Natural killer cell treated with Interleukin-12 subunit alpha and Interleukin-12 subunit beta and Interleukin-15 and Interleukin-18, amount 100 ng/mL, for 72 hours (primary cell): ENCODE data around the gene SUCLG2. TPM values are rescaled to one million over a fixed set of nuclear protein-coding genes. Genes with fewer than 3 reads are reported as not detected.
A peak's percentile ranks its signal among the peaks of the same experiment; 100 is the strongest.

Experiments
- ATAC-seq, 2 donors: fragments of 150-1000 bp; cut with Tn5 transposase in 1 of 2; sonication (Bioruptor Pico), chemical (Tn5 transposase) in 1 of 2; 2 replicates each; pipeline ENCODE4 v1.10.0; 2021
- DNase-seq: peaks from one replicate; pipeline ENCODE4 v3.0.0; 2022; ENCODE audit warnings: low spot score
- H3K27ac Mint-ChIP-seq, 2 donors: 1 replicate in 1 of 2; 2 replicates in 1 of 2; pipeline ENCODE4 v1.8.0; 2022; ENCODE audit warnings: mixed read lengths in 2 of 2, mild to moderate bottlenecking in 1 of 2, moderate library complexity in 1 of 2
- H3K27me3 Mint-ChIP-seq, 2 donors: 1 replicate in 1 of 2; 2 replicates in 1 of 2; pipeline ENCODE4 v1.8.0; 2022; ENCODE audit warnings: mixed read lengths in 2 of 2
- H3K36me3 Mint-ChIP-seq: one replicate; pipeline ENCODE4 v1.8.0; 2022; ENCODE audit warnings: mixed read lengths
- H3K4me1 Mint-ChIP-seq, 2 donors: 1 replicate in 1 of 2; 2 replicates in 1 of 2; pipeline ENCODE4 v1.8.0; 2022; ENCODE audit warnings: low read depth in 2 of 2, mixed read lengths in 2 of 2, mild to moderate bottlenecking in 1 of 2
- H3K4me3 Mint-ChIP-seq: one replicate; pipeline ENCODE4 v1.8.0; 2022; ENCODE audit warnings: mixed read lengths
- H3K9me3 Mint-ChIP-seq: 2 replicates; pipeline ENCODE4 v1.8.0; 2022; ENCODE audit warnings: mixed read lengths
- total RNA-seq, 2 donors: library from RNA; stranded (reverse); gene quantifications; one replicate each; pipeline ENCODE4 v1.2.3, GENCODE V29; 2022

The SUCLG2 gene
- total RNA-seq, 2 donors from 2014 or later = 18.9 to 28.2 TPM

DNA sequence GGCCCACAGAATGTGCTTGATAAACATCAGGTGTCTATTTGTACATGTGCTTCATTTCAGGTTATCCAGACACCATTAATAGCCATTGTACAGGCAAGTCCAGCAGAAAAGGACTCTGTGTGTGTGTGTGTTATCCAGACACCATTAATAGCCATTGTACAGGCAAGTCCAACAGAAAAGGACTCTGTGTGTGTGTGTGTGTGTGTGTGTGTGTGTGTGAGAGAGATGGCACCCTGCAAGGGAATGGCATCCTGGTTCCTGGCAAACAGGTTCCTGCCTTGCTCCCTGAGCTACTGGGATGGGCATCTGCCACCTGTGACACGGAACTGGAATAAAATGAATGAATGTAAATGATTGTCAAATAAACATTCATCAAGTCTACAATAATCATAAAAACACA, 11.7 kb downstream of the SUCLG2 start:
- no peaks in the 10 kb centered on the region for H3K9me3 Mint-ChIP-seq
- H3K36me3 Mint-ChIP-seq = no peaks in the 10 kb centered on the region
- H3K27ac Mint-ChIP-seq = no peak overlapping the region
- ATAC-seq (no peak), DNase-seq (no peak)
- no peaks in the 10 kb centered on the region for H3K27me3 Mint-ChIP-seq
- no peak overlapping the region for H3K4me3 Mint-ChIP-seq
- peaks cover 28 to 38% of the 10 kb centered on the region in 2 donors for H3K4me1 Mint-ChIP-seq

DNA sequence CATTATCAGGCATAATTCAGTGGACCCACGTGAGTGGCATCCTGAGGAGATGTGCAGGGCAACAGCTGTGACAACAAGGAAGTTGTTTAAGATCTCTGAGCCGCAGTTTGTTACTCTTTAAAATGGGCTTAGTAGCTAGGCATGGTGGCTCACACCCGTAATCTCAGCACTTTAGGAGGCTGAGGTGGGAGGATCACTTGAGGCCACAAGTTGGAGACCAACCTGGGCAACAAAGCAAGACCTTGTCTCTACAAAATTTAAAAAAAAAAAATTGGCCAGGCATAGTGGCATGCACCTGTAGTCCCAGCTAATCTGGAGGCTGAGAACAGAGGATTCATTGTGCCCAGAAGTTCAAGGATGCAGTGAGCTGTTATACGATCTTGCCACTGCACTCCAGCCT, 12.2 kb downstream of the SUCLG2 start:
- ATAC-seq (no peak), DNase-seq (no peak)
- Mint-ChIP-seq H3K4me1 (peaks cover 31 to 38% of the 10 kb centered on the region in 2 donors), H3K27me3 (no peaks in the 10 kb centered on the region), H3K36me3 (no peaks in the 10 kb centered on the region), H3K9me3 (no peaks in the 10 kb centered on the region), H3K4me3 (no peak overlapping the region), H3K27ac (no peak overlapping the region)

- no peak for ATAC-seq
- Mint-ChIP-seq H3K27ac (no peak overlapping the region), H3K4me1 (peaks cover 26 to 38% of the 10 kb centered on the region in 2 donors), H3K4me3 (no peak overlapping the region), H3K9me3 (no peaks in the 10 kb centered on the region), H3K36me3 (no peaks in the 10 kb centered on the region), H3K27me3 (no peaks in the 10 kb centered on the region)
- DNase-seq = no peak
Measured at GRCh38 chr3:67641451-67641850, 13.0 kb downstream of the SUCLG2 start.

DNA sequence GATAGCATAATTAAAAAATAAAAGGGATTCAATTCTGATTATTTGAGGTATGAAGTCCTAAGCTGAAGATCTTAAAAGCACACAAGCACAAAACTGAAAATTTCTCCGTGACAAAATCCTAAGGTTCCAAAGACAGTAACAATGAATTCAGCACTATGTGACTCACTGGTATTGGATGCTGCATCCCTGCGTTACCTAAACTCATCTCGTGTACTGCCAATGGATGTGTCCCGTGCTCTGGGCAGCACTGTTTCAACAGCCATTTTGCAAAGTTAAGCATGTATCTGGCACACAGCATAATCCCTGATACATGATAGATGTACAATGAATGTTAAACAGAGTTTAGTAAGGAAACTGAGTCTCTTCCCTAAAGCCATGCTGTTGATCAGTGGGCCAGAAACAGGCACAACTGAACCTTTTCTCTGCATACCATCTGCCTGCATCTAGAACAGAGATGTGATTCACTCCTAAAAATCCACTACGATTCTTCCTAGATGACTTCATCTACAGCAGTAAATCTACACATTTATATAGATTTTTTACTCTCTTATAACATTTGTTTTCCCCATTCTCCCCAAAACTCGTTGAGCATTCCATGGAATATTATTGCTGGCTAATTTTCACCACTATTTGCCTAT, 14.3 kb downstream of the SUCLG2 start:
- DNase-seq = no peak
- Mint-ChIP-seq H3K9me3 (no peaks in the 10 kb centered on the region), H3K36me3 (peaks cover 5% of the 10 kb centered on the region), H3K27ac (no peak overlapping the region), H3K4me3 (no peak overlapping the region), H3K27me3 (no peaks in the 10 kb centered on the region), H3K4me1 (peaks cover 28 to 38% of the 10 kb centered on the region in 2 donors)
- ATAC-seq = no peak

DNA sequence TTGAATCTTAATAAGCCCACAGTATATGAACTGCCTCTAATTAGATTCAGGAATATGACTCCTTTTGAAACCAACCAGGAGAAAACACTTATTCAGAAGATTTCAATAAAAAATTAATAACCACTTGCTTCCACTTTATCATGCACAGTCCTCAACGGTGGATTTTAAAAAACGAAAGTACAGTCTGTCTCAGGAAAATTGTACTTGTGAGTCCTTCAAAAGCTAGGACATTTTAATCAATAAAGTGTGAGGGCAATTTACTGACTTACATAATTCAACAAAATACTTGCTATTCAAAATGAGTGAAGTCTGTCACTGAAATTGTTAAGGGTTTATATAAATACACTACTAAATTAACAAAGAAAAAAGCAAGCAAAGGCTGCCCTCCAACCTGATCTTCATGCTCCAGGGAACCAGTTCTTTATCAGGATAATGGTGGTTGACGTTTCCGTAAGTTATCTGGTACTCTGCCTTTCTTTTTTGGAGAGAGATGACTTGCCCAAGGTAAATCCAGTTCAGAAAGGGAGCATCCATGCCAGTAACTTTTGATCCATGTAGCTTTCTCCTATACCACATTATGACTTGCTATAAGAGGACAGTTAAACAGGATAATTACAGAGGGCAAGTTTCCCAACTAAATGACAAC, 17.0 kb downstream of the SUCLG2 start:
- no peak overlapping the region for H3K4me3 Mint-ChIP-seq
- H3K4me1 Mint-ChIP-seq = peaks cover 36 to 37% of the 10 kb centered on the region in 2 donors
- no peaks in the 10 kb centered on the region for H3K9me3 Mint-ChIP-seq
- no peaks in the 10 kb centered on the region for H3K27me3 Mint-ChIP-seq
- ATAC-seq (no peak), DNase-seq (no peak)
- peaks cover 5% of the 10 kb centered on the region for H3K36me3 Mint-ChIP-seq
- H3K27ac Mint-ChIP-seq = no peak overlapping the region

DNA sequence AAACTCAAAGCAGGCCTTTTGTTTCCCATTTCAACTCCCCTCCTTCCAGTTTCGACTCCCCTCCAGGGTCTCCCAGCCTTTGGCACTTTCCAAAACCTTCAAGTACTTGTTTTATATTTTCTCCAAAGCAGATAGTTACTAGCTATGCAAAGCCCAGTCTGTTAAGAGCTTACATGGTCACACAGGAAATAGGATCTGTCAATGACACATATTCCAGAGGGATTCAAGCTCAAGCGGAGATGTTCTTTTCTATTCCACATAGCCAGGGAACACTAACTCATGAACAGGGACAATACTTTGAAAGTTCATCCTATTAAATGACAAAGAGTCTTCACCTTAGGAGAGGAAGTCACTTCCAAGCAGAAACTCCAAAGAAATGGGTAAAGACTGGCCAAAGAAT, 18.6 kb downstream of the SUCLG2 start:
- DNase-seq = no peak
- no peak overlapping the region for H3K27ac Mint-ChIP-seq
- H3K4me3 Mint-ChIP-seq = no peak overlapping the region
- no peaks in the 10 kb centered on the region for H3K9me3 Mint-ChIP-seq
- H3K27me3 Mint-ChIP-seq = no peaks in the 10 kb centered on the region
- H3K4me1 Mint-ChIP-seq = peaks cover 27 to 34% of the 10 kb centered on the region in 2 donors
- H3K36me3 Mint-ChIP-seq = peaks cover 5% of the 10 kb centered on the region
- no peak for ATAC-seq

DNA sequence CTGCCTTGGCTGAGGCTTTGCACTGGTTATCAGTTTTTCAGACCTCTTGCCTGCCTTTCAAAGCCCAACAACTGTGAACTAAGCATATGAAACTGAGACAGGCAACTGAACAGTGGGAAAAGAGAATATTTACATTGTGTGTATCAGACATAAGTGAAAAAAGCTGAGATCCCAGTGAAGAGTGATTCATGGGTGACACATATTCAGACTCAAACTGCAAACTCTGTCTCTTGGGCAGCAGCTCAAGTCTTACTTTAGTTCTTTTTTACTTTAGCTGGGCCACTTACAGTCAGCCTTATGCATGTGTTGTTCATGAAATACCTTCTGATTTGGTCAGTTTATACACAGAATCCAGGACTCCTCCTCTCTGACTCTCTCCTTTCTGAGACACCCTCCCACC, 19.2 kb downstream of the SUCLG2 start:
- ATAC-seq (peak in 1 of 2 donors; percentile 60), DNase-seq (no peak)
- Mint-ChIP-seq H3K4me1 (peaks cover 22 to 36% of the 10 kb centered on the region in 2 donors), H3K27me3 (no peaks in the 10 kb centered on the region), H3K27ac (no peak overlapping the region), H3K9me3 (no peaks in the 10 kb centered on the region), H3K4me3 (no peak overlapping the region), H3K36me3 (peaks cover 5% of the 10 kb centered on the region)

DNA sequence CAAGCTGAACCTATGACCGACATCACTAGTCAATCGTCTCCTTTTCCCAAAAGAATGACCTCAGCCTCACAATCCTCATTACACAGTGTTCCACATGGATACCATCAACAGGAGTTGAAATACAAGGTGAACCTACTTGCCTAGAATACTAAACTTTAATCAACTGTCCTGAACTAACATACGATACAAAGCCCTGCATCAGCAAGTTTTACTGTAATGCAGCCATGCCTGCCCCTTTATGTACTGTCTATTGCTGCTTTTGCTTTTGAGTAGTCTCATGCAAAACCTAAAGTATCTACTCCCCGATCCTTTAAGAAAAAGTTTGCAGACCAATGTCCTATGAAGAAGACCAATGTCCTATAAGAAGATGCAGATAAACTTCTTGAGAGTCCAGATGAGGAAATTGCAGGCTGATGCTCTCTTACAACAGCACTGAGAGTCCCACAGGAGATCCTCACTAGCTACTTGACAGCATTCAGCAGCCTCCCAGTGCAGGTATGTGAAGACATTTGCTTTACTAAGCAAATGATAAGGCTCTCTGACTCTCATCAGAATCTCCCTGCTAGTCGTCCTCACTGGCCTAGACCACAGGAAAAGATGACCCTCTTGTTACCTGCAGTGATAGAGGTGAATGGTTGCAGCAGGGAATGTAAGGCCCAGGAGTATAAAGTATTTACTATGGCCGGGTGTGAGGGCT, 23.6 kb downstream of the SUCLG2 start:
- ATAC-seq (no peak), DNase-seq (no peak)
- no peak overlapping the region for H3K27ac Mint-ChIP-seq
- H3K36me3 Mint-ChIP-seq = peaks cover 2% of the 10 kb centered on the region
- H3K27me3 Mint-ChIP-seq = no peaks in the 10 kb centered on the region
- H3K4me3 Mint-ChIP-seq = no peak overlapping the region
- H3K4me1 Mint-ChIP-seq = peaks cover 31% of the 10 kb centered on the region in 2 donors
- H3K9me3 Mint-ChIP-seq = no peaks in the 10 kb centered on the region

DNA sequence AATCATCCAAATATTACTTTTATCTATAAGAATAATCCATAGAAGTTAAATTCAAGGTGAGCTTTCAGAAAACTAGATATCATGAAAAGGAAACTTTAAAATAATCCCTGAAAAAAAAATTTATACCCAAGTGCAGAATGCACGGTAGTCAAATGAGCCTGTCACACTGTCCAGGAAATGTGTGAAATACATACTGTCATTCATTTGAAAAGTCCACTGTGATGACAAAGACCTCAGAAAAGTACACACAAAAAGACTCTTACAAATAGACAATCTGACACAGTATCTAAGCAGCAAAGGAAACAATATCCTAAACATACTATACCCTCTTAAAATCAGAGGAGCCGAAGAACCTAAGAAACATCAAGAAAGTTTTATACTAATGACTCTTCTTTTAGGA, 29.7 kb downstream of the SUCLG2 start:
- Mint-ChIP-seq H3K27me3 (no peaks in the 10 kb centered on the region), H3K36me3 (no peaks in the 10 kb centered on the region), H3K27ac (peak overlapping the region; percentile 27 to 34), H3K4me3 (no peak overlapping the region), H3K4me1 (peaks cover 38 to 44% of the 10 kb centered on the region in 2 donors), H3K9me3 (no peaks in the 10 kb centered on the region)
- DNase-seq (no peak), ATAC-seq (peak in 1 of 2 donors; percentile 49)

- H3K36me3 Mint-ChIP-seq = no peaks in the 10 kb centered on the region
- peak overlapping the region in 1 of 2 donors; percentile 27 for H3K27ac Mint-ChIP-seq
- no peak for ATAC-seq
- no peaks in the 10 kb centered on the region for H3K9me3 Mint-ChIP-seq
- no peak overlapping the region for H3K4me3 Mint-ChIP-seq
- no peak for DNase-seq
- no peaks in the 10 kb centered on the region for H3K27me3 Mint-ChIP-seq
- H3K4me1 Mint-ChIP-seq = peaks cover 38 to 44% of the 10 kb centered on the region in 2 donors
Measured at GRCh38 chr3:67624078-67624477, 30.3 kb downstream of the SUCLG2 start.

- Mint-ChIP-seq H3K9me3 (no peaks in the 10 kb centered on the region), H3K27me3 (no peaks in the 10 kb centered on the region), H3K4me1 (peaks cover 32 to 35% of the 10 kb centered on the region in 2 donors), H3K36me3 (no peaks in the 10 kb centered on the region), H3K27ac (no peak overlapping the region), H3K4me3 (no peak overlapping the region)
- no peak for DNase-seq
- no peak for ATAC-seq
Measured at GRCh38 chr3:67622652-67623051, 31.8 kb downstream of the SUCLG2 start.

DNA sequence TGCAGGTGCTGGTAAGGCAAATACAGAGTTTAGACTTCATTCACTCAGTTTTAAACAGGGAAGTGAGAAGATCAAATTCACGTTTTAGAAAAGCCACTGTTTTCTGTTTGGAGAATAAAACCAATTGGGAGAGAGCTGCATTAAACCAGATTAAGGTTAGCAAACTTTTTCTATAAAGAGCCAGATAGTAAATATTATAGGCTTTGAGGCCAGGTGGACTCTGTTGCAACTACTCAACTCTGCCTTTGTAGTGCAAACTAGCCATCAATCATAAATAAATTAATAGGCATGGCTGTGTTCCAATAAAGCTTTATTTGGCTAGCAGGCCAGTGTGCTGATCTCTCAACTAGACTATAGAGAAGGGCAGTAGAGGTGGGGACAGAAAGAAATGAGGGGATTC, 33.5 kb downstream of the SUCLG2 start:
- Mint-ChIP-seq H3K4me1 (peaks cover 24 to 39% of the 10 kb centered on the region in 2 donors), H3K36me3 (no peaks in the 10 kb centered on the region), H3K27me3 (no peaks in the 10 kb centered on the region), H3K9me3 (no peaks in the 10 kb centered on the region), H3K4me3 (no peak overlapping the region), H3K27ac (no peak overlapping the region)
- no peak for ATAC-seq
- no peak for DNase-seq

GRCh38 chr3:67619991-67620390, 34.4 kb downstream of the SUCLG2 start:
- no peak for DNase-seq
- Mint-ChIP-seq H3K27me3 (no peaks in the 10 kb centered on the region), H3K36me3 (no peaks in the 10 kb centered on the region), H3K9me3 (no peaks in the 10 kb centered on the region), H3K4me3 (no peak overlapping the region), H3K27ac (no peak overlapping the region), H3K4me1 (peaks cover 15 to 38% of the 10 kb centered on the region in 2 donors)
- no peak for ATAC-seq

DNA sequence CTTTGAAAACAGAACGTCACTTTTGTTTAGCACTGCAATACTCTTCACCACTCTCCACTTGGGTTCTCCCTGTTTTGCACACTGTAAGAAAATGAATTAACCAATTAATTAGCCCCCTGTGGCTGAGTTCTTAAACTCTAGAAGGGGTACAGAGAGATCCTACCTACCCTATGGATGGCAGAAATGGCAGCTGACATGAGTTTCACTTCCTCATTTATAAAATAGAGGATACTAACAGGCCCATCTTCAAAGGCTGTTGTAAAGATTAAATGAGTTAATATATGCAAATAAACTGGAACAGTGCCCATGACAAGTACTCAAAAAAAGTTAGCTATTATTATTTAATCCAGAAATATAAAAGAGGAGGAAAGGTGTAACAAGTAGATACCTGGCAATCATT, 36.9 kb downstream of the SUCLG2 start:
- H3K27me3 Mint-ChIP-seq = no peaks in the 10 kb centered on the region
- no peaks in the 10 kb centered on the region for H3K9me3 Mint-ChIP-seq
- no peak overlapping the region for H3K27ac Mint-ChIP-seq
- no peak overlapping the region for H3K4me3 Mint-ChIP-seq
- DNase-seq = no peak
- H3K36me3 Mint-ChIP-seq = no peaks in the 10 kb centered on the region
- no peak for ATAC-seq
- peaks cover 0 to 37% of the 10 kb centered on the region in 2 donors for H3K4me1 Mint-ChIP-seq
